HG02870 (cell line): ENCODE results near the gene SYNJ2.
A peak's percentile ranks its signal among the peaks of the same experiment; 100 is the strongest.
"Not testable (repeated sequence)": the region's sequence is repeated elsewhere in the genome, so short reads cannot be mapped to it uniquely, and the experiment has no call there.

Source experiments
- ATAC-seq: cut with Tn5 transposase; IDR thresholded peaks from one replicate; pipeline ENCODE4 v1.9.1; 2021; ENCODE audit warnings: mild to moderate bottlenecking, moderate library complexity; ENCODE audit not compliant: unreplicated experiment

SYNJ2 gene, protein sequence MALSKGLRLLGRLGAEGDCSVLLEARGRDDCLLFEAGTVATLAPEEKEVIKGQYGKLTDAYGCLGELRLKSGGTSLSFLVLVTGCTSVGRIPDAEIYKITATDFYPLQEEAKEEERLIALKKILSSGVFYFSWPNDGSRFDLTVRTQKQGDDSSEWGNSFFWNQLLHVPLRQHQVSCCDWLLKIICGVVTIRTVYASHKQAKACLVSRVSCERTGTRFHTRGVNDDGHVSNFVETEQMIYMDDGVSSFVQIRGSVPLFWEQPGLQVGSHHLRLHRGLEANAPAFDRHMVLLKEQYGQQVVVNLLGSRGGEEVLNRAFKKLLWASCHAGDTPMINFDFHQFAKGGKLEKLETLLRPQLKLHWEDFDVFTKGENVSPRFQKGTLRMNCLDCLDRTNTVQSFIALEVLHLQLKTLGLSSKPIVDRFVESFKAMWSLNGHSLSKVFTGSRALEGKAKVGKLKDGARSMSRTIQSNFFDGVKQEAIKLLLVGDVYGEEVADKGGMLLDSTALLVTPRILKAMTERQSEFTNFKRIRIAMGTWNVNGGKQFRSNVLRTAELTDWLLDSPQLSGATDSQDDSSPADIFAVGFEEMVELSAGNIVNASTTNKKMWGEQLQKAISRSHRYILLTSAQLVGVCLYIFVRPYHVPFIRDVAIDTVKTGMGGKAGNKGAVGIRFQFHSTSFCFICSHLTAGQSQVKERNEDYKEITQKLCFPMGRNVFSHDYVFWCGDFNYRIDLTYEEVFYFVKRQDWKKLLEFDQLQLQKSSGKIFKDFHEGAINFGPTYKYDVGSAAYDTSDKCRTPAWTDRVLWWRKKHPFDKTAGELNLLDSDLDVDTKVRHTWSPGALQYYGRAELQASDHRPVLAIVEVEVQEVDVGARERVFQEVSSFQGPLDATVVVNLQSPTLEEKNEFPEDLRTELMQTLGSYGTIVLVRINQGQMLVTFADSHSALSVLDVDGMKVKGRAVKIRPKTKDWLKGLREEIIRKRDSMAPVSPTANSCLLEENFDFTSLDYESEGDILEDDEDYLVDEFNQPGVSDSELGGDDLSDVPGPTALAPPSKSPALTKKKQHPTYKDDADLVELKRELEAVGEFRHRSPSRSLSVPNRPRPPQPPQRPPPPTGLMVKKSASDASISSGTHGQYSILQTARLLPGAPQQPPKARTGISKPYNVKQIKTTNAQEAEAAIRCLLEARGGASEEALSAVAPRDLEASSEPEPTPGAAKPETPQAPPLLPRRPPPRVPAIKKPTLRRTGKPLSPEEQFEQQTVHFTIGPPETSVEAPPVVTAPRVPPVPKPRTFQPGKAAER (N-terminal part only)

DNA sequence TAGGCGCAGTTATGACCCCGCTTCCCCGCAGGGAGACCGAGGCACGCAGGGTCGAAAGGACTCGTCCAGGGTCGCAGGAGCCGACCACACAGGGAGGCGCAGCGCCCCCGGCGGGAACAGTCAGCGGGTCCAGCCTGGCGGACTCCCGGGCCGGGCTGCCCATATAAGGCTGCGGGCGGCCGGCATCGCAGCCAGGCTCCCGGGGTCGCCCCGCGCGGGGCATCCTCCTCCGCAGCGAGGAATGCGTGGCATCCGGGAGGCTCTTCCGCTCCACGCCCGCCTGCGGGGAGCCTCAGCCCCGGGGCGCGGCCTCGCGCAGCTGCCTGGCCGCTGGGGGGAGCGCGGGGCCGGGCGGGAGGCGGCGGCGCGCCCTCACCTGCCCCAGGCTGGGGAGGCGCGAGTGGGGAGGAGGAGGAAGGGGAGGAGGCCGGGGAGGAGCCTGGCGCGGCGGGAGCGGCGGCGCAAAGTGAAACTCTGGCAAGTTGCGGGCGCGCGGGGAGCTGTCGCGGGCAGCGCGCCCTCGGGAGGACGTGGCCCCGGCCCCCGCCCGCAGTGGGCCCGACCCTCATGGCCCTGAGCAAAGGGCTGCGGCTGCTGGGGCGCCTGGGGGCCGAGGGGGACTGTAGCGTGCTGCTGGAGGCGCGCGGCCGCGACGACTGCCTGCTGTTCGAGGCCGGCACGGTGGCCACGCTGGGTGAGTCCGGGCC is at the start of gene SYNJ2:
TSS of gene SYNJ2 (plus strand) at position 469 of the 707 bp plus-strand sequence. CDS start at position 568, 99 bp downstream.
- ATAC-seq: peak; percentile 70

DNA sequence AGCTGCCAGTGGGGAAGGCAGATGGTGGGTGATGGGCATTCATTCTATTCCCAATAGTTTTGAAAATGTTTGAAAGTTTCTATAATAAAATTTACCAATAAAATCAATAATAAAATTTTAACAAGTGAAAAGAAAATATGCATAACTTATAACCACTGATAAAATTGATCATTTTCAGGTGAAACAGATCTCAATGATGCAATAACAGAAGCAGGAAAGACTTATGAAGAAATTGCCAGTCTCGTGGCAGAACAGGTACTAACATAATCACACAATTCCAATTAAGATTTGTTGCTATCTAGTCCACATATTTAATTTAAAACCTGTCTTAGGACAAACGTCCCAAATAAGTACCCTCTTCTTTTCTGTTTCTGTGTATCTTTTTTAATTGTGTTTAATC is 45.9 kb upstream of the SYNJ2 start:
- no peak for ATAC-seq

DNA sequence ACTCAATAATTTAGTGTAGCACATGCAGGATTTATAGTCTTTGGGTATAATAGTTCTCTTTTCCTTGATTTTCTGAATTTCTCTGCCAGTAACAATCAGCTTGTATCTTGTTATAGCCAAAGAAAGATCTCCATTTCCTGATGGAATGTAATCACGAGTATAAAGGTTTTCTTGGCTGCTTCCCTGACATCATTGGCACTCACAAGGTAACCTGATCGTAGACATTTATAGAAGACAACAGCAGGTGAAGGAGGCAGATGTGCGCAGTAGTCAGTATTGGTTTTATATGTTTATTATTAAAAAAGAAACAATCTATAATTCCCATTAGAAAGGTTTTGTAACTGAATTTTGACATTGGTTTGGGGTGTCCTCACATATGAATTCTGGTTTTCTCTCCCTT is 44.3 kb upstream of the SYNJ2 start:
- no peak for ATAC-seq

DNA sequence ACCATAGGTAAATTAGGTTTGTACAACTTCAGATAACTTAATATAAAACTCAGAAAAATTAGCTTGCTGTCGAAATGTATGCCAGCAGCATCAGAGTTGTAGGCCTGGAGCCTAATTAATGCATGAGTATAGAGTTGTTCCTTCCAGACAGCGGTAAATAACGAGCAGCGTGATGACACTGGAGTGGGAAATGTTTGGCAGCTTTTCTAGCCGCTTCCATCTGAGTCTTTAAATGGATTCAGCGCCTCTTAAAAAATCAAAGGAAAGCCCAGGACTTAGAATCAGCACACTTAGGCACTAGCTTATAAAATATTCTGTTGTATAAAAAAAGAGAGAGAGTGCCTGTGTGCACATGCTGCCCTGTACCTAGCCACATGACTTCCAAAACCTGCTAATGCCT is 43.7 kb upstream of the SYNJ2 start:
- no peak for ATAC-seq

DNA sequence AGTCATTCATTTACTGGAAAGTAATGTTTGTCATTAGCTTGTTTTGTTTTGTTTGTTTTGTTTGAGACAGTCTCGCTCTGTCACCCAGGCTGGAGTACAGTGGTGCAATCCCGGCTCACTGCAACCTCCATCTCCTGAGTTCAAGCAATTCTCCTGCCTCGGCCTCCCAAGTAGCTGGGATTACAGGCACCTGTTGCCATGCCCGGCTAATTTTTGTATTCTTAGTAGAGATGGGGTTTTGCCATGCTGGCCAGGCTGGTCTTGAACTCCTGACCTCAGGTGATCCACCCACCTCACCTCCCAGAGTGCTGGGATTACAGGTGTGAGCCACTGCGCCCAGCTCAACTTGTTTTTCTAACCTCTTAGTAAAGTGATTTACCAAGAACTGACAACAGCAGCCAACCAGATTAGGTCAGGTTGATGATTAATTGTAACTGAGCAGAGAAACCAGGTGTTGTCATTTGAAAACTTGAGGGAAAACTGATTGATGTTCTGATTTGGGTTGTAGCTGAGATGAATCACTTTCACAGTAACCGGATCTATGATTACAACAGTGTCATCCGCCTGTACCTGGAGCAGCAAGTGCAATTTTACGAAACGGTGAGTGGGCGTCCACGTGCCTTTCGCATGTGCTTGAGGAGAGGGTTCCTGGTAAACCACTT is 41.2 kb upstream of the SYNJ2 start:
- ATAC-seq: not testable (repeated sequence)

DNA sequence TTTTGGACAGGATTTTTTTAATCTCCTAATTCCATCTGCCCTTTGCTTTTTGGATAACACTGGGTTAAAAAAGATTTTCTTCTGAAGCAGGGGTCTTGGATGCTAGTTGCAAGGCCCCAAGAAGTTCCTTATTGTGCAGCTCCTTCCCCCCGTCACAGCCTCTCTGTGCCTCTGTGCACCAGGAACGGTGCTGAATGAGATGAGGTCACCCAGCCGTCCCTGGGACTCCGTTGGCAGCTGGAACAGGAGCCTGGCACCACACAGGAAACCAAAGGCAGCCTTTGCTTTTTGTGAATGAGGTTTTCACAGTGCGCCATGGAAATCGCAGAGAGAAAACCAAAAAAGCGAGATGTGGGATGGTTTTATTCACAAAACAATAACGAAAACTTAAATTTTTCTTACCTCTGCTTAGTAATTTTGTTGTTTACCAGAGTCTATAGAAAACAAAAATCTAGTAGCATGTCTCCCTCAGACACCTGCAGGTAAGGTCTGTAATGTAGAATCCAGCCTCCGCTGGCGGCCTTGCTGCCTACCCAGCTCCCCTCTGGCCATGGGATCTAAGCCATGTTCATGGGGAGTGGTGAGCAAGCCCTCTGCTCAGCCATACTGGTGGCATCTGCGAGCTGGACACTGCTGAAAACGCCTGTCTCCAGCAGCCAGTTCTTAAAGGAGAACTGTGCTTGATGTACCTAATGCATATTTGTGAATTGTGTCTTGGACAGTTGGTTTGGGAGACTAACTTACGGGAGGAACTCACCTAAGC is 40.4 kb upstream of the SYNJ2 start:
- ATAC-seq: no peak

DNA sequence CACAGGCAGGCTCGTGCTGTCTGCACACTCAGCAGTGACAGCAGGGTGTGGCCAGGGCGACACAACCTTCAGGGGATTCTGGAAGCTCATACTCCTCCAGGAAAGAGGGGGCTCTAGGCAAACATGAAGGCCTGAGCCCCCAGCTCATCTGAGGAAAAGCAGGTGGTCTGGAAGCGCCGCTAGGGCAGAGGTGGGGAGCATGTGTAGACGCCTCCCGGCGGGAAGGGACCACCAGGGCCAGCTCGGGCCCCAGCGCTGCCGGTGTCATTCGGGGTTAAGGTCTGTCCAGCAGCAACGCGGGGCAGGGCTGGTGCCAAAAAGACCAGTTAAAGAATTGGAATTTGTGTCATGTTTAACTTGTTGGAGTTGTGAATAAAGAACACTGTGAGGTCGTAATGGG is 39.3 kb upstream of the SYNJ2 start:
- no peak for ATAC-seq

DNA sequence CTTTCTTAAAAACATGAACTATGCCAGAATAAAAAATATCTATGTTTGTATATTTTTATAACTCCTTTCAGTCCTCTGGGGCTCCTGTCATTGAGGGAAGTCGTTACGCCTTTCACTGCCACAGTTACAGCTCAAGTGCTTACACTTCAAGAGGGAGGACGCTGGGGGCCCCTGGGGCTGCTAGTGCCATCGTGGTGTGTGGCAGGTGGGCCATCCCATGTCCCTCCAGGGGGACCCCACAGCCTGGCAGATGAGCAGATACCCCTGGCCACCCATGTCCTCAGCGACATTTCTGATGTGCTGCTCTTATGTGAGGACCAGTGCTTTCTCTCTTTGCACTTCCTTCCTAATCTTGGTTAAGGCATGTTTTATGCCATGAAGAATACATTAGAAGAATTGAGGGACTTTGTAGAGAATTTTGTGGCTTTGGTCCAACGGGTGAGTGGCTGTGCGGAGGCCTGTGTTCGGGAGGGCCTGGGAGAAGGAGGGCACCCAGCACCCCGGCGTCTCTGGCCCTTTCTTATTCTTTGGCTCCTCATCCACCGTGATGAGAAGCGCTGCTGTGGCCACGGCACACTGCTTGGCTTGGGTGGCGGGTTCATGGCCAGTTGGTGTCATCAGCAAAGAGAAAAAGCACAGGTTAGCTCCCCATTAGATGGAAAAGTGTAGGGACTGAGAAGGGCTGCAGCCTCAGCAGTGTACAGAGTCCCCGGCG is 38.3 kb upstream of the SYNJ2 start:
- no peak for ATAC-seq

DNA sequence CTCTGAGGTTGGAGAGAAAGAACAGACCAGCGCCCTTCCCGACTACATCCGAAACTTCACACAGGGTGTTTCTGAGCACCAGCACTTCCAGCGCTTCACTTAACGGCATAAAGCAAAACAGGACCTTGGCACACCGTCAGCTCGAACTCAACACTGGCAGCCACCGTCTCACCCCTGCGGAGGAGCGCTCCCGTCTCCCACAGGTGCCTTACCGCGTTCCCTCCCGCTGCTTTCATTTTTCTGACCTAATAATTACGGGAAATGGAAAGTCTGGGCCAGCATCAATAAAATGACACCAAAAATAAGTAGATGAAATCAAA is 37.7 kb upstream of the SYNJ2 start:
- ATAC-seq: no peak

DNA sequence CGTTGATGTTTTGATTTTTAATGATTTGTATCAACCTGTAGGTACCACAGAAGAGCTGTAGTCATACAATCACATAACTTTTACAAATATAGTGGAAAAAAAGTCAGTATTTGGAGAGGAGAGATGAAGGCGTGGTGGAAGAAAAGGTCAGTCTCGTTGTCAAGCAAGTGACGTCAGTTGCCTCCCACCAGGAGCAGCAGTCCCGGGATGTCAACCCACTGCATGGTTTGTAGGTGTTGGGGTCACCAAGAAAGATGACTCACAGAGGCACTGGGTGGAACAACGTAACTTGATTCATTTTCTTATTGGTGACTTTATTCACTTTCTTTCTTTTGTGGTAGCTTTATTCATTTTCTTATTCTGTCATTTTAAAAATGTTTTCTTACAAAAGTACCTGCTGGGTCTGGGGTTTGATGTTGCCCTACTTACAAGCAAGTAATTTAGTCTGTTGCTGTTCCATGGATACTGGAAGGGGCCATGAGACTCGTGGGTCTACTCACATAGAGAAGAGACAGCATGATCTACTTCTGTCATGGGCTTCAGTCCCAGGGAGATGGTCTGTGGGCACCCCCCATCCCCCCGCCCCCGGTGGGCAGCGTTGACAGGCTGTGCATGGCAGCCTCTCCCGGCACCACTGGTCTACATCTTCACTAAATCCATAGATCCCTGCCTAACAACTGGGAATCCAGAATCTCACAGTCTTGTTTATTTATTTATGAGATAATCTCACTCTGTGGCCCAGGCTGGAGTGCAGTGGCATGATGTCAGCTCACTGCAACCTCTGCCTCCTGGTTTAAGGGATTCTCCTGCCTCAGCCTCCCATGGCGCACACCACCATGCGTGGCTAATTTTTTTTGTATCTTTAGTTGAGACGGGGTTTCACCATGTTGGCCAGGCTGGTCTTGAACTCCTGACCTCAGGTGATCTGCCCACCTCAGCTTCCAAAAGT is 36.4 kb upstream of the SYNJ2 start:
- ATAC-seq: no peak

DNA sequence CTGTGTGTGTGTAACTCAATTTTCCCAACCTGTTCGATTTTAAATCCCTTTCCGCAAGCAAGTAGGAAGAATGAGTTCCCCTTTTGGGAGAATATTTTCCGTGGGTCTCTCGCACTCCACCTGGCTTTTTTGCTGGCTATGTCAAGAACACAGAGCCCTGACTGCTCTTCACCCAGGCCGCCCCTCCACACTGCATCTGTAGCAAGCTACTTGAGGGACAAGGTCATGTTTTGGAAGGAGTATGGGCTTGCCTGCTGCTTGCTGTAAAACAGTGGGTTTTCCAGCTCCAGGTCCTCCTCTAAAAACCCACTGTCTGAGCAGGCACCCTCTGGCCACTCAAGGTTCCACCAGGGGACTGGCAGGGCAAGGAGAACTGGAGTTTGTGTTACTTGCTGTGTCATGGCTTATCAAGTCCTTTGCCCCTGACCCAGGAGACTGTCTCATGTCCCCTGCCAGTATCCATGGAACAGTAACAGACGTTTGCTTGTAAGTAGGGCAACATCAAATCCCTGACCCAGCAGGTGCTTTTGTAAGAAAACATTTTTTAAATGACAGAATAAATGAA is 35.5 kb upstream of the SYNJ2 start:
- no peak for ATAC-seq

DNA sequence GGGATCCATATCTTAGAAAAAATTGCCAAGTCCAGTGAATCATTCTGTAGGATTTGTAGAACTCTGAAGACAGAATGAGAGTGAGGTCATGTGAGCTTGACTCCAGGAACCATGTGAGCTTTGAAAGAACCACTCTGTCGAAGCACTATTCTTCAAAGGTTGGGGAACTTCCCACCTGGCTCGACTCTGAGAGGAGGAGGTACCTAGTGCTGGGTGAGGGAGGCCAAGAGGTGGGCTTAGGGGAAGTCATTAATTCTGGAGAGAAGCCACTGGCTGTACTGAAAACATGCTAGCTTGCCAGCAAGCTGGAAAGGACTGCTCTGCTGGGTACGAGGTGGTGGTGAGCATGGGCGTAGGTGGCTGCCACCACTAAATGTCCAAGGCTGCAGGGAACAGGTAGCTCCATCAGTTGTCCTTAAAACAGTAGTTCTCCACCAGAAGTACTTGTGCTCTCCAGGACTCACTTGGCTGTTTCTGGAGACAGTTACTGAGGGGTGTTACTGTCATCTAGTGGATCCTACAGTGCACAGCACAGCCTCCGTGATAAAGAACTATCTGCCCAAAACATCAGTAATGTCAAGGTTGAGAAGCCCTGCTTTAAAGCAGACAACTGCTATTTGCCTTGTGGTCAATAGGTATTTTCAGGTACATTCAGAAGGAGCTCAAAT is 34.7 kb upstream of the SYNJ2 start:
- no peak for ATAC-seq

DNA sequence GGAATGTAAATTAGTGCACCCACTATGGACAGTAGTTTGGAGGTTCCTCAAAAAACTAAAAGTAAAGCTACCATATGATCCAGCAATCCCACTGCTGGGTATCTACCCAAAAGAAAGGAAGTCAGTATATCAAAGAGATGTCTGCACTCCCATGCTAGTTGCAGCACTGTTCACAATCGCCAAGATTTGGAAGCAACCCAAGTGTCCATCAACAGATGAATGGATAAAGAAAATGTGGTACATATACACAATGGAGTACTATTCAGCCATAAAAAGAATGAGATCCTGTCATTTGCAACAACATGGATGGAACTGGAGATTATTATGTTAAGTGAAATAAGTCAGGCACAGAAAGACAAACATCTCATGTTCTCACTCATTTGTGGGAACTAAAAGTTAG is 30.8 kb upstream of the SYNJ2 start:
- not testable (repeated sequence) for ATAC-seq

DNA sequence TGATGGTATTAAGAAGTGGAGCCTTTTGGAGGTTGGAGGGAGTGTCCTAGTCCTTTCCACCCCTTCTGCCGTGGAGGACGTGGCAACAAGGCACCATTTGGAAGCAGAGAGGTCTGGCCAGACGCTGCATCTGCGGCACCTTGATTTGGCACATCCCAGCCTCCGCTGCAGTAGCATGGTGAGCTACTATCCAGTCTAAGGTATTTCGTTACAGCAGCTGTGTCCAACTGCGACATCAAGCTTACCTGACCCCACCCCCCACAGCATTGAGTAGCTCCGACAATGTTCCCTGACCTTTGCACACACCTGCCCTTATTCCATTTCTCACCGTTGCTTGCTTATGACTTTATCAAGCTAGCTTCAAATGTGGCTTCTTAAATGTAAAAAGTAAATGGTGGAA is 29.8 kb upstream of the SYNJ2 start:
- no peak for ATAC-seq

DNA sequence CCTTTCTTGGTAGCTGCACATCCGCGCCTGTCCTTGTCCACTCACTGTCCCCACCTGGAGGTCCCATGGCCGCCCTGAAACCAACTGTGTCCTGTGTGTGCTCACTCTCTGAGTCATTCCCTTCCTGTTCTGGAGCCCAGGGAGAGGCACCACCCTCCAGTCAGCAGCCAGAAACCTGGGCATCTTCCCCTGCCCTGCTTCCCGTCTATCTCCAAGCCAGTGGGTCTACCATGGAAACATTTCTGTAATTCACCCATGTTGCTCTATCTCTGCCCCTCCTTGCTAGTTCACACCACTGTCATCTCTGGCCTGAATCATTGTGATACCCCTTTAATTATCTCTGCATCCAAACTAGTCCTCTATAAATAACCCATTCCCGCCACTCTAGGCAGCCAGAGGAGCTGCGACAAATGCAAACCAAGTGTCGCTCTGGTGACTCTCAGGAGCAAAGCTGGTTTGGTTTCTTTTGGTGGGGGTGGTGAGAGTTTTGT is 28.8 kb upstream of the SYNJ2 start:
- no peak for ATAC-seq

DNA sequence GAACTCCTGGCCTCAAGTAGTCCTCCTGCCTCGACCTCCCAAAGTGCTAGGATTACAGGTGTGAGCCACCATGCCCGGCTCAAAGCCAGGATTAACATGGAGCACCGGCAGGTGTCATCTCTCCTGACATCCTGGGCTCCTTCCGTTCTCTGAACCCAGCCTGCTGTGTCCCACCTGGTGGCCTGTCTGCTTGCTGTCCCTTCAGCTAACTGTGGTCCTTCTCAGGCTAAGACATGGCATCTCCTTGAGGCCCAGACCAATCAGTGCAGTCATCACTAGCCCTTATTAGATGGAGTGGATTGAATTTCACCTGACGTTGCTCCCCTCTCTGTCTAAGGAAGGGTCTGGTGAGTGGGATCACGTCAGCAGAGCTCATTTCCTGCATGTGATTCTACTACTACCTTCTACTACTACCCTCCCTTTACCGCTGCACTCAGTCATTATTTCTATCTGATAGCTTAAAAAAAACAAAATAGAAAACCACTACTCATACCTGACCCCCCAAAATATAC is 28.0 kb upstream of the SYNJ2 start:
- no peak for ATAC-seq
